Measurements from ENCODE around the gene SPATA13.

GRCh38 chr13:24284889-24285565 is 124.5 kb downstream of the SPATA13 start:
- TF ChIP-seq, protein P1, sequence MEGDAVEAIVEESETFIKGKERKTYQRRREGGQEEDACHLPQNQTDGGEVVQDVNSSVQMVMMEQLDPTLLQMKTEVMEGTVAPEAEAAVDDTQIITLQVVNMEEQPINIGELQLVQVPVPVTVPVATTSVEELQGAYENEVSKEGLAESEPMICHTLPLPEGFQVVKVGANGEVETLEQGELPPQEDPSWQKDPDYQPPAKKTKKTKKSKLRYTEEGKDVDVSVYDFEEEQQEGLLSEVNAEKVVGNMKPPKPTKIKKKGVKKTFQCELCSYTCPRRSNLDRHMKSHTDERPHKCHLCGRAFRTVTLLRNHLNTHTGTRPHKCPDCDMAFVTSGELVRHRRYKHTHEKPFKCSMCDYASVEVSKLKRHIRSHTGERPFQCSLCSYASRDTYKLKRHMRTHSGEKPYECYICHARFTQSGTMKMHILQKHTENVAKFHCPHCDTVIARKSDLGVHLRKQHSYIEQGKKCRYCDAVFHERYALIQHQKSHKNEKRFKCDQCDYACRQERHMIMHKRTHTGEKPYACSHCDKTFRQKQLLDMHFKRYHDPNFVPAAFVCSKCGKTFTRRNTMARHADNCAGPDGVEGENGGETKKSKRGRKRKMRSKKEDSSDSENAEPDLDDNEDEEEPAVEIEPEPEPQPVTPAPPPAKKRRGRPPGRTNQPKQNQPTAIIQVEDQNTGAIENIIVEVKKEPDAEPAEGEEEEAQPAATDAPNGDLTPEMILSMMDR (conservative IDR thresholded peaks at IDR 0.05) = no peak
- TF ChIP-seq EZH2 (IDR thresholded peaks at IDR 0.05; ENCODE audit: low read depth) = no peak

Data from PC-9 (cell line).